Stimulated activated CD8-positive, alpha-beta memory T cell treated with anti-CD3 and anti-CD28 coated beads, Interleukin-15, amount 100 ng/mL, for 24 hours (primary cell): ENCODE data around the gene KIAA1671.

Experiments used
- DNase-seq: peaks from one replicate; pipeline ENCODE4 v3.0.0-alpha.2; 2020; ENCODE audit warnings: low read depth

KIAA1671 gene

GRCh38 chr22:25114369-25115362 lies 162.2 kb downstream of the KIAA1671 start:
- DNase-seq = no peak

GRCh38 chr22:25119609-25120008 lies 167.1 kb downstream of the KIAA1671 start:
- DNase-seq = no peak

DNA sequence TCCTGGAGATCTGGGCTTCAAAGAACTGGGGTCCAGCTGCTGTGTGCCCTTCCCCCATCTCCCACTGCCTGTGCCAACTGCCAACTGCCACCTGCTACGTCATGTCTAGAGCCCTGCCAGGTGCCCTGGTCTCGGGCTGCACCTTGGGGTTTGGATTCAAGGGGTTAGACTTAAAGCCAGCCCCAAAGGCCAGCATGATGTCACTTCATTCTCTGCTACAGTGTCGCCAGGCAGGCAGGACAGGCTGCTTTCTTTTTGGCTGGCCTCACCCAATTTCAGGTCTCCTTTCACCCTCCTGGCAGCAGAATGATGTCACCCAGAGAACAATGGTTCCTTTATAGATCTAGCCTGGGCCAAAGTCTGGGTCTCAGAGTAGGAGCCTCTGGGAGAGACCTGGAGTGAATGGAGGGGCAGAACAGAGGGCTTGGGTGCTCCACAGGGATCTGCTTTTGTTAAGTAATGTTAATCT lies 167.6 kb downstream of the KIAA1671 start:
- no peak for DNase-seq

DNA sequence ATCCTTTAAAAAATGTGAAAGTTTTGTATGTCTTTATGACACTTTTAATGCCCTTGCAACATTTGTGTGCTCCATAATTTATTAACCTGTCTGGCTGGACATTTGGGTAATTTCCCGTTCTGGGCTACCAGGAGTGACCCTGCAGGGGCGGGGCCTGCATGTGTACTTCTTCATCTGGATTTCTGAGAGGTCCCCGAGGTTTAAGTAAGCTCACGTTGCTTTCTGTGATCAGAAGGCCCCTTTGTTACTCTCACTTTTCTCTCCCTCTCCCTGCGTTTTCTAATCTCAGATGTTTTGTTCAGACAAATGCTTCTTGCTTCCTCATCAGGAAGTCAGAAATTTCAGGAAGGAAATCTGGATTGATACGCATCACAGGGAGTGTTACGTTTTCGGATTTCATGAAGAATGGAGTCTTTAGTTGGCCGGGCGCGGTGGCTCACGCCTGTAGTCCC lies 168.3 kb downstream of the KIAA1671 start:
- no peak for DNase-seq

GRCh38 chr22:25122136-25122764 lies 169.7 kb downstream of the KIAA1671 start:
- no peak for DNase-seq

- no peak for DNase-seq
These were observed 171.2 kb downstream of the KIAA1671 start for GRCh38 chr22:25123677-25124076.

GRCh38 chr22:25125693-25126357 lies 173.3 kb downstream of the KIAA1671 start:
- DNase-seq = no peak

DNA sequence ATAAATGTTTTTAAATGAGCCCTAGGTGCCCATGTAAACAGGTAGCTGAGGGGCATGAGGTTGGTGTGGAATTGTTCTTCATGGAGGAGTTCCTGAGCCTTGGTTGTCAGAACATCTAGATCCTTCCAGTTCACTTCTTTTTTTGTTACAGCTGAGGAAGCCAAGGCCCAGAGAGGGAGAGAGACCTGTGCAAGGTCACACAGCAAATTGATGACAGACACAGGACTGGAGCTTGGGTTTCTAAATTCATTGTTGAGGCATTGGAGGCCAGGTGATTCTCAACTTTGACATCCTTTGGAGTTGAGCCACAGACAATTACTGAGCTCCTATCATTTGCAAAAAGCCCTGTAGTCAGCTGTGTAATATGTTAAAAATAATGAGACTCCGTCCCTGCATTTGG lies 174.0 kb downstream of the KIAA1671 start:
- no peak for DNase-seq

DNA sequence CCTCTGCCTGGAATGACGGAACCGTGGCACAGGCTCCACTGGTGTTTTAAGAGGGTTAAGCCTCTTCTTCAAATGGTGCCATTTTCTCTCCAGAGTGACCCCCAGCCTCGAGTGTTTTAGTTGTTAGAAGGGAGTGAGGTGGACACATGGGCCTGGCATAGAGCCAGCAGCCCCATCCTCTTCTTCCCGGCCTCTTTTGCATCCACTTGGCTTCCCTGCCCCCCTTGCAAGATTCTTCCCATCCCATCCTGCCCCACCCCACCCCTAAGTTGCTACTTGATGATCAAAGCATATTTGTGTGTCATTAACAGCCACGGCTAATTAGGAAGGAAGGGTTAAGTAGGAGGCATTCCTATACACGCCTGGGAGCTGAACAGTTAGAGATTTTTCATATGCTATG lies 174.8 kb downstream of the KIAA1671 start:
- no peak for DNase-seq

DNA sequence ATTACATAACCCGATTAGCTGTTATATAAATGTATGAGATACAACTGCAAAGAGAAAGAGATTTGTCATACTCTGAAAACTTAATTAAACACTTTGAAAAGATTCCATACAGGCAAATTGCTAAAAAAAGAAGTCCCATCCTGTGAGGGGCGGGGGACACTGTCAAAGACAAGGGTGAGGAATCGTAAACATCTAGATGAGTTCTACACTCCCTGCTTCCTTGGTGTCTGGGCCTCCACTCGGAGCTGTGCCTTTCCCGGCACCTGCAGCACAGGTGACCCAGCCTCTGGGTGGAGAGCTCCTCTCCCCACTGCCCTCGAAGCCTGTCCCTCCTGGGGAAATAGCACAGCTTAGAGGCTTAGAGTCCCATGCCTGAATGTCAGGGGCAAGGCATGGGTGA lies 177.9 kb downstream of the KIAA1671 start:
- no peak for DNase-seq

DNA sequence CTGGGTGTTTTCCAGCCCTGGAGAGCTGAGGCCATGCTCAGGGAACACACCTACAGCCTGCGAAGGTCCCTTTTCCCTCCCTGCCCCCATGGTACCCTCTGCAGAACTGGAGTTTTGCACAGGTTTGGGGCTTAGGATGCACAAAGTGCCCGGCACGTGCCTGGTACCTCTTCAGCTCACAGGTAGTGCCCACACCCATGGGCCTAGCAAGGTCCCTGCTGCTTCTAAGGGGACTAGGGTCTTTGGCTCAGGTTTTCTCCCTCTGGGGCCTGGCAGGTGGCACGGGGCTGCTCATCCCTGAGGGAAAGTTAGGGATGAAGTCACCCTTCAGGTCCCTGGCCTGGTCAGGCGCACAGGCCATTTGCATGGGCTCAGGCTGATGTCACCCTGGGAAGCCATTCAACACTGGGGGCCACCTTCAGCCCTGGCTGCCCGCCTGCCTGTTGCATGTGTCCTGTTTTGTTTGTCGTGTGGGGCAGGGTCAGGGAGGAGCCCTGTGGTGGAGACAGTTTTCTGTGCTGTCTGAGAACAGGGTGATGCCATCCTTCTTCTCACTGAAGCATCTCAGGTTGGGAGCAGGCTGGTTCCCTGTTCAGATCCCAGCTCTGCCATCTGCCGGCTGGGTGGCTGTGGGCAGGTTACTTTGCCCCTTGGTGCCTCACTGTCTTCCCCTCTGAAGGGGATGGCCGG lies 178.8 kb downstream of the KIAA1671 start:
- DNase-seq = no peak

- no peak for DNase-seq
These were observed 181.5 kb downstream of the KIAA1671 start for GRCh38 chr22:25134028-25134427.

DNA sequence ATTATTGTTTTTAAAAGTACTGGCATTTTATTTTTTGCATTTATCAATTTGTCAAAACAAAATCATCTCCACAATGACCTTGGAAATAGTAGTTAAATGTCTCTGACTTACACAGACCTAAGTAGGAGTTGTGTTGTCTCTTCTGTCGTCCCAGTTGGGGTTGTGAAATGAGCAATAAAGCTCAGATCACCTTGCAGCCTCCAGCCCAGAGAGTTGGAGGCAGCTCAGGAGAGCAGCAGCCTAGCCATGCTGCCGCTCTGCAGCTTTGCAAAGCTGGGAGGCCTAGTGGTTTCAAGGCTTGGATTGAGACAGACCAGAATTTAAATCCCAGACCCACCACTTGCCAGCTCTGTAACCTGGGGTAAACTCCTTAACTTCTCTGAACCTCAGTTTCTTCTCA lies 181.9 kb downstream of the KIAA1671 start:
- DNase-seq = no peak

- DNase-seq = no peak
These were observed 184.5 kb downstream of the KIAA1671 start for GRCh38 chr22:25136953-25137576.

DNA sequence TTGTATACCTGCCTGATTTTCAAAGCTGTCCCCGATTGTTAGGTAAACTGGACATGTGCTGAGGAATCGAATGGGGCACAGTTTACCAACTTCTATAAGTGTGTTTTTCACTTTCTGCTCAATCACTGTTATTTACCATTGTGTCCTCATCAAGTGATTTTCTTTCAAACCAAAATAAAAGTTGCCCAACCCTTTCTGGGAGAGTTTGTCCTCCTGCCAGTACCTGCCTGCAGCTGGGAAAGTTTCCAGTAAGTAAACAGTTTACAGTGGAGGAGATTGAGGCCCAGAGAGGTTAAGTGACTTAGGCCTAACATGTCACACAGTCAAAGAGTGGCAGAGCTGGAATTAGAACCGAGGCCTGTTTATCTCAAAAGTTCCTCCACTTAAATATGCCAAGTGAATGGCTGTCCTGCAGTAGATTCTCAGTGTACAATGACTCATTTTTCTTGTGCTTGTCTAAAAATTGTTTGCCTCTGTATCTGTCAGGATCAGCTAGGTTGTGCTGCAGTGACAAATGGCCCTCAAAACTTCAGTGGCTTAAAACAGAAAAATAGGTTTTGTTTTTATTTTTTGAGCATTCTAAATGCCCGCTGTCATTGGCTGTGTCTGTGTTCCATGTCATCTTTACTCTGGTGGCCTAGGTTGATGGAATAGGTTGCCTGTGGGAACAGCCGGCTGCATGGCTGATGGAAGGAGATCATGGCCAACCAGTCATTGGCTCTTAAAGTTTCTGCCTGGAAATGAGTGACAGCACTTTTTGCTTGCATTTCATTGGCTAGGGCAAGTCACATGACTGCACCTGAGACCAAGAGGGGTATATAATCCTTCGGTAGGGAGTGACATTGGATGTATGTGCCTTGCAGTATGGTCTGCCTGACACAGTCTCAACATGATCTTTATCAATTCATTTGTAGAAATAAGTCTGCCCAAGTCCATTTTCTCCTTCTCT lies 185.3 kb downstream of the KIAA1671 start:
- DNase-seq = no peak

GRCh38 chr22:25139062-25139461 lies 186.5 kb downstream of the KIAA1671 start:
- no peak for DNase-seq

DNA sequence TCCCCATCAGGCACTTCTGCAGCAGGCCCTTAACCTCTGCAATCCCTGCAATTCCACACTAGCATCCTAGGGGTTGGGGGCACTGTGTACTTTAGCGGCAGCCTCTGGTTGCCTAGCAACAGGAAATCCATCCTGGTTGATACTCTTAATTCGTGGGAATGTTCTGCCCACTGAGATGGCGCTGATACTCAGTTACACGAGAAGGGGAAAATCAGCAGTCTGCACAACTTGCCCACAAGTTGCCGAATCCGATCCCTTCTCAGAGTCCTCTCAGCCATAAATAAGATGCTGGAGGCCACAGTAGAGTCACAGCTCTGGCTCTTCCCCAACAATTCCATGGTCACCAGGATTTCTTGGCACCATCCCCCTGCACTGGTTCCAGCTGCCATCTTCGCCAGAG lies 189.6 kb downstream of the KIAA1671 start:
- DNase-seq = no peak

GRCh38 chr22:25143156-25144076 lies 190.9 kb downstream of the KIAA1671 start:
- DNase-seq = no peak

DNA sequence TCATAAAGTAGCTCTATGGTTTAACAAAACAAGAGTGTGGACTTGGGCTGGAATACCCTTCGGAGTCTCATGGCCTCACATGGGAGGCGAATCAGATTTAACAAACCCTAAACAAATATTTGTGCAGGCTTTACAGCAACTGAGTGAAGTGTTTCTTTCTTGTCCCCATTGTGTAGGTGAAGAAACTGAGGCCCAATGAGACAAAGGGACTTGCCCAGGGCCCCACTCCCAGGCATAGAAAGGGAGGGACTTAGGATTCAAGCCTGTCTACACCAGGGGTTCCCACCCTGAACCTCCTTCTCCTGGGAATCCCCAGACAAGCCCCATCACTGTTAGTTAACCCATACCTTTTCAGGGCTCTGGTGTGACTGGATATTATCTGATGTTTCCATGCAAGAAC lies 192.0 kb downstream of the KIAA1671 start:
- DNase-seq = no peak
